Neural progenitor cell (in vitro differentiated cells): Measurements from ENCODE around the gene COPS8. TPM values are rescaled to one million over a fixed set of nuclear protein-coding genes. Genes with fewer than 3 reads are reported as not detected.

Source experiments
- DNase-seq: peaks from one replicate; pipeline ENCODE4 v3.0.0-alpha.2; 2016; ENCODE audit warnings: low spot score
- H2AFZ ChIP-seq: fragments of 200-600 bp; sonication (generic); replicated peaks from 2 replicates; pipeline ENCODE4 v1.6.1; 2016; ENCODE audit warnings: antibody characterized with exemption
- H3F3A ChIP-seq: fragments of 200-600 bp; sonication (generic); 2 replicates; pipeline ENCODE4 v1.6.1; 2016; ENCODE audit warnings: antibody characterized with exemption, low read depth
- H3K27ac ChIP-seq: fragments of 200-600 bp; sonication (generic); 2 replicates; pipeline ENCODE4 v1.5.1; 2016; ENCODE audit warnings: mild to moderate bottlenecking
- H3K27me3 ChIP-seq: fragments of 200-600 bp; sonication (generic); 2 replicates; pipeline ENCODE4 v1.6.1; 2016; ENCODE audit warnings: mild to moderate bottlenecking, moderate library complexity
- H3K36me3 ChIP-seq: fragments of 200-600 bp; sonication (generic); 2 replicates; pipeline ENCODE4 v1.5.1; 2016
- H3K4me1 ChIP-seq: fragments of 200-600 bp; sonication (generic); 2 replicates; pipeline ENCODE4 v1.6.1; 2016; ENCODE audit warnings: mixed run types
- H3K4me2 ChIP-seq: fragments of 200-600 bp; sonication (generic); 2 replicates; pipeline ENCODE4 v1.6.1; 2016
- H3K4me3 ChIP-seq: fragments of 200-600 bp; sonication (generic); 2 replicates; pipeline ENCODE4 v1.5.1; 2016
- H3K79me2 ChIP-seq: fragments of 200-600 bp; sonication (generic); 2 replicates; pipeline ENCODE4 v1.6.1; 2016; ENCODE audit warnings: low read depth
- H3K9ac ChIP-seq: fragments of 200-600 bp; sonication (generic); 2 replicates; pipeline ENCODE4 v1.6.1; 2016
- H3K9me3 ChIP-seq: fragments of 200-600 bp; sonication (generic); 2 replicates; pipeline ENCODE4 v1.5.1; 2016; ENCODE audit warnings: low read depth
- H4K20me1 ChIP-seq: fragments of 200-600 bp; sonication (generic); 2 replicates; pipeline ENCODE4 v1.6.1; 2016; ENCODE audit warnings: low read depth
- H3K27ac Mint-ChIP-seq: 3 replicates; pipeline ENCODE4 v1.8.0; 2021; ENCODE audit warnings: mixed read lengths
- H3K27me3 Mint-ChIP-seq: 2 replicates; pipeline ENCODE4 v1.8.0; 2022; ENCODE audit warnings: low read depth, mild to moderate bottlenecking, inconsistent platforms, moderate library complexity, mixed read lengths; ENCODE audit not compliant: insufficient read depth
- H3K36me3 Mint-ChIP-seq: 3 replicates; pipeline ENCODE4 v1.8.0; 2021; ENCODE audit warnings: mixed read lengths
- H3K4me1 Mint-ChIP-seq: 3 replicates; pipeline ENCODE4 v1.8.0; 2021; ENCODE audit warnings: mixed read lengths
- H3K4me3 Mint-ChIP-seq: 3 replicates; pipeline ENCODE4 v1.8.0; 2021; ENCODE audit warnings: mild to moderate bottlenecking, moderate library complexity, mixed read lengths
- H3K9me3 Mint-ChIP-seq: 3 replicates; pipeline ENCODE4 v1.8.0; 2020; ENCODE audit warnings: mixed read lengths
- CTCF ChIP-seq: fragments of 200-600 bp; sonication (generic); IDR thresholded peaks from 2 replicates; pipeline ENCODE4 v1.5.1; 2017; ENCODE audit warnings: antibody characterized with exemption, mild to moderate bottlenecking
- EZH2 ChIP-seq: fragments of 200-600 bp; sonication (generic); IDR thresholded peaks from 2 replicates; pipeline ENCODE4 v1.6.1; 2017; ENCODE audit warnings: antibody characterized with exemption, mild to moderate bottlenecking, moderate library complexity
- EZH2phosphoT487 ChIP-seq: fragments of 200-600 bp; sonication (generic); IDR thresholded peaks from 2 replicates; pipeline ENCODE4 v1.6.1; 2017; ENCODE audit warnings: antibody characterized with exemption
- total RNA-seq: library from RNA; depleted of rRNA; stranded (reverse); fragments of >200 nt; gene quantifications from 2 replicates; pipeline ENCODE4 v1.2.3, GENCODE V29; 2015; ENCODE audit warnings: low replicate concordance

The COPS8 gene
- total RNA-seq, 1 donor from 2014 or later: 267 TPM

GRCh38 chr2:237140689-237141285, 55.1 kb downstream of the COPS8 start:
- Histone ChIP-seq H4K20me1 (no peaks in the 10 kb centered on the region), H3K27ac (no peak overlapping the region), H3K79me2 (no peaks in the 10 kb centered on the region), H2AFZ (no peak overlapping the region), H3K9me3 (no peaks in the 10 kb centered on the region), H3K36me3 (no peaks in the 10 kb centered on the region), H3K4me1 (peaks cover 10% of the 10 kb centered on the region), H3K4me3 (no peak overlapping the region), H3K27me3 (no peaks in the 10 kb centered on the region), H3K9ac (no peak overlapping the region), H3F3A (peaks cover 6% of the 10 kb centered on the region), H3K4me2 (no peak overlapping the region)
- H3K27me3 Mint-ChIP-seq: peaks cover 7% of the 10 kb centered on the region
- no peak overlapping the region for H3K27ac Mint-ChIP-seq
- no peak for DNase-seq
- TF ChIP-seq CTCF: no peak
- no peak for TF ChIP-seq EZH2phosphoT487
- H3K4me1 Mint-ChIP-seq: peaks cover 8% of the 10 kb centered on the region
- H3K4me3 Mint-ChIP-seq: no peak overlapping the region
- H3K9me3 Mint-ChIP-seq: peaks cover 8% of the 10 kb centered on the region
- H3K36me3 Mint-ChIP-seq: no peaks in the 10 kb centered on the region

GRCh38 chr2:237141571-237142051, 55.9 kb downstream of the COPS8 start:
- peaks cover 6% of the 10 kb centered on the region for H3F3A ChIP-seq
- Mint-ChIP-seq H3K27ac (no peak overlapping the region), H3K27me3 (peaks cover 7% of the 10 kb centered on the region), H3K4me3 (no peak overlapping the region), H3K36me3 (no peaks in the 10 kb centered on the region), H3K4me1 (peaks cover 8% of the 10 kb centered on the region), H3K9me3 (peaks cover 16% of the 10 kb centered on the region)
- peaks cover 10% of the 10 kb centered on the region for H3K4me1 ChIP-seq
- no peak for DNase-seq
- H3K9me3 ChIP-seq: peaks cover 4% of the 10 kb centered on the region
- no peaks in the 10 kb centered on the region for H4K20me1 ChIP-seq
- H3K36me3 ChIP-seq: no peaks in the 10 kb centered on the region
- H3K4me2 ChIP-seq: no peak overlapping the region
- H3K9ac ChIP-seq: no peak overlapping the region
- TF ChIP-seq EZH2phosphoT487 (no peak), EZH2 (no peak), CTCF (no peak)
- no peaks in the 10 kb centered on the region for H3K27me3 ChIP-seq
- no peak overlapping the region for H3K27ac ChIP-seq
- H2AFZ ChIP-seq: no peak overlapping the region
- no peak overlapping the region for H3K4me3 ChIP-seq
- H3K79me2 ChIP-seq: no peaks in the 10 kb centered on the region

- no peak overlapping the region for H3K27ac ChIP-seq
- Mint-ChIP-seq H3K4me1 (peaks cover 6% of the 10 kb centered on the region), H3K36me3 (no peaks in the 10 kb centered on the region), H3K9me3 (peaks cover 28% of the 10 kb centered on the region), H3K4me3 (no peak overlapping the region), H3K27me3 (peaks cover 6% of the 10 kb centered on the region), H3K27ac (no peak overlapping the region)
- DNase-seq: no peak
- peaks cover 14% of the 10 kb centered on the region for H3K9me3 ChIP-seq
- TF ChIP-seq EZH2phosphoT487 (no peak), CTCF (no peak), EZH2 (no peak)
- H2AFZ ChIP-seq: no peak overlapping the region
- H3K79me2 ChIP-seq: no peaks in the 10 kb centered on the region
- peaks cover 10% of the 10 kb centered on the region for H3F3A ChIP-seq
- H3K27me3 ChIP-seq: no peaks in the 10 kb centered on the region
- no peak overlapping the region for H3K4me3 ChIP-seq
- H4K20me1 ChIP-seq: no peaks in the 10 kb centered on the region
- no peak overlapping the region for H3K9ac ChIP-seq
- no peaks in the 10 kb centered on the region for H3K36me3 ChIP-seq
- H3K4me1 ChIP-seq: peaks cover 5% of the 10 kb centered on the region
- no peak overlapping the region for H3K4me2 ChIP-seq
Measured at GRCh38 chr2:237143118-237143517, 57.4 kb downstream of the COPS8 start.
